ENCODE measurements around the gene SLC7A10. TPM values are rescaled to one million over a fixed set of nuclear protein-coding genes. Genes with fewer than 3 reads are reported as not detected.

The SLC7A10 gene
- total RNA-seq, 1 donor from 2014 or later = not detected

DNA sequence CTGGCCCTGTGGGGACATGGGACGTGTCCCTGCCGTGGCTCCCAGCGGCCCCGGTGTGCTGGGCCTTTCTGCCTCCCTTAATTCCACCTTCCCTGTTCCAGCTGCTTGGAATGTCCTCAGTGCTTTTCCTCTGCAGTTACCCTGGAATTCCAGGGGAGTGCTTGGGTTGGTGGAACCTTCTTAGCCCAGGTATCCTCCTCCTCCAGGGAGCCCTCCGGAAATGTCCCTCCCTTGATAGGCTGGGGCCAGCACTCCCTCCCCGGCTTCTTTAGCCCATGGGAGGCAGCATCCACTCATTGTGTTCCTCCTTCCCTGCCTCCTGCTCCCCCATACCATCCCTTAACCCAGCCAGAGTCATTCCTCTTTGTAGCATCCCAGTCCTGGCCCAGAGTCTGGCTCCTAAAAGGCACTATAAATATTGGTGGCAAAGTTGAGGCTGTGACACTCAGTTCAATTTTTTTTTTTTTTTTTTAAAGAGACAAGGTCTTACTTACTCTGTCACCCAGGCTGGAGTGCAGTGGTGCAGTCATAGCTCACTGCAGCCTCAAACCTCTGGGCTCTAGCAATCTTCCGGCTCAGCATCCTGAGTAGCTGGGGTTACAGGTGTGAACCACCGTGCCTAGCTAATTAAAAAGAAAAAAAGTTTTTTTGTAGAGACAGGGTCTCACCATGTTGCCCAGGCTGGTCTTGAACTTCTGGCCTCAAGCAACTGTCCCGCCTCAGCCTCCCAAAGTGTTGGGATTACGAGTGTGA is 13.7 kb upstream of the SLC7A10 start:
- TF ChIP-seq CTCF (conservative IDR thresholded peaks at IDR 0.05; ENCODE audit: low read depth, low read length) = no peak
- H3K4me3 ChIP-seq (ENCODE audit: low read depth, low read length) = no peak overlapping the region
- DNase-seq (ENCODE audit: low read depth) = no peak

- TF ChIP-seq CTCF (conservative IDR thresholded peaks at IDR 0.05; ENCODE audit: low read depth, low read length) = no peak
- DNase-seq (ENCODE audit: low read depth) = no peak
- H3K4me3 ChIP-seq (ENCODE audit: low read depth, low read length) = no peak overlapping the region
Observed at GRCh38 chr19:33238481-33239149, 13.0 kb upstream of the SLC7A10 start.

GRCh38 chr19:33236696-33237390 is 11.2 kb upstream of the SLC7A10 start:
- TF ChIP-seq CTCF (conservative IDR thresholded peaks at IDR 0.05; ENCODE audit: low read depth, low read length) = no peak
- H3K4me3 ChIP-seq (ENCODE audit: low read depth, low read length) = no peak overlapping the region
- no peak for DNase-seq (ENCODE audit: low read depth)

DNA sequence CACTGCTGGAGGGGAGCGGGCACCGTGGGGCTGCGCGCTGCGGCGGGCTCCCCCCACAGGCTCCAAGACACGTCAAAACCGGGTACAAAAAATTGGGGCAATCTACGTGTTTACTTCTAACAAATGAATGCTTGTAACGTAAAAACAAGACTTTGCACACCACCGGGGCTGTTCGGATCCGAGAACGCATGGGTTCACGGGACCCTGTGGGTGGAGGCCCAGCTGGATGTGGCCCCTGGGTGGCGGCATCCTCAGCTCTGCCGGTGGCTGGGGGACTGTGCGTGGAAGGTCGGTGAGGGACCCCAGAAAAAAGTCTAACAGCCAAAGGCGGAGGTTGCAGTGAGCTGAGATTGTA is 10.3 kb upstream of the SLC7A10 start:
- no peak for DNase-seq (ENCODE audit: low read depth)
- TF ChIP-seq CTCF (conservative IDR thresholded peaks at IDR 0.05; ENCODE audit: low read depth, low read length) = no peak
- H3K4me3 ChIP-seq (ENCODE audit: low read depth, low read length) = no peak overlapping the region

GRCh38 chr19:33235269-33235995 is 9.8 kb upstream of the SLC7A10 start:
- no peak overlapping the region for H3K4me3 ChIP-seq (ENCODE audit: low read depth, low read length)
- no peak for DNase-seq (ENCODE audit: low read depth)
- peak; percentile 90 for TF ChIP-seq CTCF (conservative IDR thresholded peaks at IDR 0.05; ENCODE audit: low read depth, low read length)

DNA sequence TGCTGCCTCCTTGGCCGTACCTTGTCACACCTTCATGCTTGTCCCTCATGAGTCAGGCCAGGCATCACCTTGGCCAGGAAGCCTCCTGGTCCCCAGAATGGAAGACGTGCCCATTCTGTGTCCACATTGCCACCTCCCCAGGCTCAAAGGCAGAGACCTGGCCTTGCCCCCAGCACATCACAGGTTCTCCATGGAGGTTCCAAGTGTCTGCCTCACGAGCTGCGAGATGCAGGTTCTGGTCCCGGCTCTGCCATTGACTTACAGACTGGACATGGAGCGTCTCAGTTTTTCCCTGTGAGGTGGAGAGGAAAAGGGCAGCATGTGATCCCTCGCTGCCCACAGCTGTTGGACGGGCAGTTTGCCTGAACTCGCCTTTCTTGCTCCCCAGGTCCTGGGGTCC is 9.1 kb upstream of the SLC7A10 start:
- no peak overlapping the region for H3K4me3 ChIP-seq (ENCODE audit: low read depth, low read length)
- no peak for TF ChIP-seq CTCF (conservative IDR thresholded peaks at IDR 0.05; ENCODE audit: low read depth, low read length)
- DNase-seq (ENCODE audit: low read depth) = no peak

All from epithelial cell of proximal tubule (primary cell).